WTC11 (cell line): ENCODE data around the gene WBP4. TPM values are rescaled to one million over a fixed set of nuclear protein-coding genes. Genes with fewer than 3 reads are reported as not detected.

Experiments used
- ATAC-seq: fragments of 200-7000 bp; cut with Tn5 transposase; 2 replicates; pipeline ENCODE4 v1.10.0; 2021; ENCODE audit warnings: mild to moderate bottlenecking, moderate library complexity
- CTCF ChIA-PET: fragments of 300-600 bp; sonication (Branson Sonifier 250); formaldehyde crosslinking; loops from one replicate; lab custom pipeline; 2021; ENCODE audit warnings: antibody characterized with exemption; lab: Charles Lee
- POLR2A ChIA-PET: fragments of 350-600 bp; sonication (Branson Sonifier 250); formaldehyde crosslinking; loops from one replicate; lab custom pipeline; 2021; ENCODE audit warnings: antibody characterized with exemption; lab: Charles Lee
- DNase-seq: peaks from one replicate; pipeline ENCODE4 v3.0.0; 2021; ENCODE audit warnings: low spot score
- H3K27ac Mint-ChIP-seq: 2 replicates; pipeline ENCODE4 v1.8.0; 2021; ENCODE audit warnings: mixed read lengths
- H3K27me3 Mint-ChIP-seq: 2 replicates; pipeline ENCODE4 v1.8.0; 2021; ENCODE audit warnings: low read depth, mild to moderate bottlenecking, moderate library complexity, mixed read lengths
- H3K36me3 Mint-ChIP-seq: 2 replicates; pipeline ENCODE4 v1.8.0; 2021; ENCODE audit warnings: mixed read lengths
- H3K4me1 Mint-ChIP-seq: 2 replicates; pipeline ENCODE4 v1.8.0; 2022; ENCODE audit warnings: mixed read lengths
- H3K4me3 Mint-ChIP-seq: 2 replicates; pipeline ENCODE4 v1.8.0; 2021; ENCODE audit warnings: mild to moderate bottlenecking, moderate library complexity, mixed read lengths
- H3K9me3 Mint-ChIP-seq: 2 replicates; pipeline ENCODE4 v1.8.0; 2021; ENCODE audit warnings: mixed read lengths
- CBFB ChIP-seq: sonication (generic); formaldehyde crosslinking; IDR thresholded peaks from 2 replicates; pipeline ENCODE4 v1.8.1; 2022; ENCODE audit warnings: mild to moderate bottlenecking, low read depth, missing genetic modification reagents
- CREB1 ChIP-seq: sonication (generic); formaldehyde crosslinking; IDR thresholded peaks from 2 replicates; pipeline ENCODE4 v1.8.0; 2023; ENCODE audit warnings: mild to moderate bottlenecking, missing genetic modification reagents
- ESRRA ChIP-seq: sonication (generic); formaldehyde crosslinking; IDR thresholded peaks from 2 replicates; pipeline ENCODE4 v1.8.1; 2022; ENCODE audit warnings: mild to moderate bottlenecking, missing genetic modification reagents, borderline replicate concordance
- GRHL2 ChIP-seq: fragments of 250-450 bp; sonication (Bioruptor Pico); IDR thresholded peaks from 2 replicates; pipeline ENCODE4 v1.8.0; 2022; ENCODE audit warnings: mild to moderate bottlenecking, moderate library complexity; ENCODE audit not compliant: insufficient replicate concordance, severe bottlenecking
- MYBL2 ChIP-seq: sonication (generic); formaldehyde crosslinking; IDR thresholded peaks from 2 replicates; pipeline ENCODE4 v1.8.1; 2023; ENCODE audit warnings: mild to moderate bottlenecking, moderate library complexity, missing genetic modification reagents
- SMAD3 ChIP-seq: sonication (generic); formaldehyde crosslinking; IDR thresholded peaks from 2 replicates; pipeline ENCODE4 v1.8.0; 2022; ENCODE audit warnings: missing genetic modification reagents, mild to moderate bottlenecking, borderline replicate concordance
- TEAD1 ChIP-seq: sonication (generic); formaldehyde crosslinking; IDR thresholded peaks from 2 replicates; pipeline ENCODE4 v1.8.0; 2022; ENCODE audit warnings: mild to moderate bottlenecking, missing genetic modification reagents
- TEAD4 ChIP-seq: sonication (generic); formaldehyde crosslinking; IDR thresholded peaks from 2 replicates; pipeline ENCODE4 v1.8.0; 2022; ENCODE audit warnings: mild to moderate bottlenecking, missing genetic modification reagents
- ZBTB21 ChIP-seq: sonication (generic); formaldehyde crosslinking; IDR thresholded peaks from 2 replicates; pipeline ENCODE4 v1.8.1; 2023; ENCODE audit warnings: mild to moderate bottlenecking, missing genetic modification reagents, borderline replicate concordance
- ZNF219 ChIP-seq: sonication (generic); formaldehyde crosslinking; IDR thresholded peaks from 2 replicates; pipeline ENCODE4 v1.8.0; 2023; ENCODE audit warnings: missing genetic modification reagents, mild to moderate bottlenecking, borderline replicate concordance
- ZNF232 ChIP-seq: sonication (generic); formaldehyde crosslinking; IDR thresholded peaks from 2 replicates; pipeline ENCODE4 v1.8.0; 2022; ENCODE audit warnings: mild to moderate bottlenecking, missing genetic modification reagents
- ZNF423 ChIP-seq: fragments of 250-450 bp; sonication (Bioruptor Pico); IDR thresholded peaks from 2 replicates; pipeline ENCODE4 v2.1.2; 2022; ENCODE audit warnings: mild to moderate bottlenecking, moderate library complexity
- total RNA-seq: library from RNA; stranded (reverse); gene quantifications from 3 replicates; pipeline ENCODE4 v1.2.3, GENCODE V29; 2021
- TF ChIP-seq, protein P1 (sequence below): sonication (generic); formaldehyde crosslinking; IDR thresholded peaks from 2 replicates; pipeline ENCODE4 v1.8.1; 2022; ENCODE audit warnings: low read depth, missing genetic modification reagents, borderline replicate concordance
- TF ChIP-seq, protein P2 (sequence below): sonication (generic); formaldehyde crosslinking; IDR thresholded peaks from 2 replicates; pipeline ENCODE4 v1.8.1; 2023; ENCODE audit warnings: mild to moderate bottlenecking, missing genetic modification reagents, moderate library complexity
- TF ChIP-seq, protein P3 (sequence below): sonication (generic); formaldehyde crosslinking; IDR thresholded peaks from 2 replicates; pipeline ENCODE4 v1.8.1; 2022; ENCODE audit warnings: missing genetic modification reagents, borderline replicate concordance
- TF ChIP-seq, protein P4 (sequence below): fragments of 250-450 bp; sonication (Bioruptor Pico); conservative IDR thresholded peaks from 2 replicates; pipeline ENCODE4 v1.9.0; 2021; ENCODE audit warnings: mild to moderate bottlenecking
- TF ChIP-seq, protein P5 (sequence below): sonication (generic); formaldehyde crosslinking; IDR thresholded peaks from 2 replicates; pipeline ENCODE4 v1.8.0; 2023; ENCODE audit warnings: missing genetic modification reagents
- TF ChIP-seq, protein P6 (sequence below): sonication (generic); formaldehyde crosslinking; IDR thresholded peaks from 2 replicates; pipeline ENCODE4 v1.8.0; 2022; ENCODE audit warnings: missing genetic modification reagents
- TF ChIP-seq, protein P7 (sequence below): sonication (generic); formaldehyde crosslinking; IDR thresholded peaks from 2 replicates; pipeline ENCODE4 v1.8.0; 2023; ENCODE audit warnings: mild to moderate bottlenecking, missing genetic modification reagents

The WBP4 gene
- total RNA-seq, 1 experiment from 2014 or later: 9.6 TPM

DNA sequence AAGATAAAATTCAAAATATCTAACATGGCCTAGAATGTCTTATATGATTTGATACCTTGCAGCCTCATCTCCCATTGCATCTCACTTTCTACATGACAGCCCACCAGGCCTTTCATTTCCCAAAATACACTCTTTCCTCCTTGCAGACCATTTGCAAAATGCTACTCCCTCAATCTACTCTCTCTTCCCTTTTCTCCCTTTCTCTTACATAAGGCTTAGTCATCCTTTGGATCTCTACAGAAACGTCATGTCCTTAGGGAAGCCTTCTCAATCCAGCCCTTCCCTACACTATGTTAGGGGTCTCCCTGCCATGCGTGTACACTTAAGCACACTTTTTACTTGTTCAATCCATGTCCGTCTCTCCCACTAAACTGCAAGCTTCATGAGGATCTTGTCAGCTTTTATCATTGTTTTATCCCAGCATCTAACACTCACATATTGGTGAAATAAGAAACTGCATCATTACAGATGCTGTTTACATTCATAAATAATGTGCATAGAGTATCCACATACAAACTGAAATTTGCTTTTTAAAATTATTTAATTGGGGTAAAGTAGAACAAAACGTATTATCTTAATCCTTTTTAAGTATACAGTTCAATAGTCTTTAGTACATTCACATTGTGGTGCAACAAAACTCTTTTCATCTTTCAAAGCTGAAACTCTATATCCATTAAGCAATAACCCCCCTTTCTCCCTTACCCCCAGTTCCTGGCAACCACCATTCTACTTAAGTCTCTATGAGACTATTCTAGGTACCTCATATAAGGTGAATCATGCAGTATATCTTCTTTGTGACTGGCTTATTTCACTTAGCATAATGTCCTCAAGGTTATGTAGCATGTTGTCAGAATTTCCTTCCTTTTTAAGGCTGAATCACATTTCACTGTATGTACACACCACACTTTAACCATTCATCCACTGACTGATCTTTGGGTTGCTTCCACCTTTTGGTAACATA, 11.5 kb upstream of the WBP4 start:
- peaks cover 41% of the 10 kb centered on the region for H3K9me3 Mint-ChIP-seq
- ChIA-PET POLR2A (no interaction called here), CTCF (no interaction called here)
- DNase-seq (no peak), ATAC-seq (no peak)
- no peak overlapping the region for H3K4me3 Mint-ChIP-seq
- H3K27ac Mint-ChIP-seq: no peak overlapping the region
- peaks cover 4% of the 10 kb centered on the region for H3K4me1 Mint-ChIP-seq
- TF ChIP-seq SMAD3 (no peak), ZBTB21 (CRISPR knock-in tag) (no peak), MYBL2 (CRISPR knock-in tag) (no peak), ZNF423 (CRISPR knock-in tag) (no peak), TEAD4 (no peak), CBFB (CRISPR knock-in tag) (no peak), ZNF232 (CRISPR knock-in tag) (no peak), ZNF219 (CRISPR knock-in tag) (no peak)
- TF ChIP-seq, protein P1, sequence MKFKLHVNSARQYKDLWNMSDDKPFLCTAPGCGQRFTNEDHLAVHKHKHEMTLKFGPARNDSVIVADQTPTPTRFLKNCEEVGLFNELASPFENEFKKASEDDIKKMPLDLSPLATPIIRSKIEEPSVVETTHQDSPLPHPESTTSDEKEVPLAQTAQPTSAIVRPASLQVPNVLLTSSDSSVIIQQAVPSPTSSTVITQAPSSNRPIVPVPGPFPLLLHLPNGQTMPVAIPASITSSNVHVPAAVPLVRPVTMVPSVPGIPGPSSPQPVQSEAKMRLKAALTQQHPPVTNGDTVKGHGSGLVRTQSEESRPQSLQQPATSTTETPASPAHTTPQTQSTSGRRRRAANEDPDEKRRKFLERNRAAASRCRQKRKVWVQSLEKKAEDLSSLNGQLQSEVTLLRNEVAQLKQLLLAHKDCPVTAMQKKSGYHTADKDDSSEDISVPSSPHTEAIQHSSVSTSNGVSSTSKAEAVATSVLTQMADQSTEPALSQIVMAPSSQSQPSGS (CRISPR knock-in tag): no peak
- TF ChIP-seq, protein P2, sequence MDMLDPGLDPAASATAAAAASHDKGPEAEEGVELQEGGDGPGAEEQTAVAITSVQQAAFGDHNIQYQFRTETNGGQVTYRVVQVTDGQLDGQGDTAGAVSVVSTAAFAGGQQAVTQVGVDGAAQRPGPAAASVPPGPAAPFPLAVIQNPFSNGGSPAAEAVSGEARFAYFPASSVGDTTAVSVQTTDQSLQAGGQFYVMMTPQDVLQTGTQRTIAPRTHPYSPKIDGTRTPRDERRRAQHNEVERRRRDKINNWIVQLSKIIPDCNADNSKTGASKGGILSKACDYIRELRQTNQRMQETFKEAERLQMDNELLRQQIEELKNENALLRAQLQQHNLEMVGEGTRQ (CRISPR knock-in tag): no peak
- TF ChIP-seq, protein P3, sequence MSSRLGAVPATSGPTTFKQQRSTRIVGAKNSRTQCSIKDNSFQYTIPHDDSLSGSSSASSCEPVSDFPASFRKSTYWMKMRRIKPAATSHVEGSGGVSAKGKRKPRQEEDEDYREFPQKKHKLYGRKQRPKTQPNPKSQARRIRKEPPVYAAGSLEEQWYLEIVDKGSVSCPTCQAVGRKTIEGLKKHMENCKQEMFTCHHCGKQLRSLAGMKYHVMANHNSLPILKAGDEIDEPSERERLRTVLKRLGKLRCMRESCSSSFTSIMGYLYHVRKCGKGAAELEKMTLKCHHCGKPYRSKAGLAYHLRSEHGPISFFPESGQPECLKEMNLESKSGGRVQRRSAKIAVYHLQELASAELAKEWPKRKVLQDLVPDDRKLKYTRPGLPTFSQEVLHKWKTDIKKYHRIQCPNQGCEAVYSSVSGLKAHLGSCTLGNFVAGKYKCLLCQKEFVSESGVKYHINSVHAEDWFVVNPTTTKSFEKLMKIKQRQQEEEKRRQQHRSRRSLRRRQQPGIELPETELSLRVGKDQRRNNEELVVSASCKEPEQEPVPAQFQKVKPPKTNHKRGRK (CRISPR knock-in tag): no peak
- TF ChIP-seq, protein P4, sequence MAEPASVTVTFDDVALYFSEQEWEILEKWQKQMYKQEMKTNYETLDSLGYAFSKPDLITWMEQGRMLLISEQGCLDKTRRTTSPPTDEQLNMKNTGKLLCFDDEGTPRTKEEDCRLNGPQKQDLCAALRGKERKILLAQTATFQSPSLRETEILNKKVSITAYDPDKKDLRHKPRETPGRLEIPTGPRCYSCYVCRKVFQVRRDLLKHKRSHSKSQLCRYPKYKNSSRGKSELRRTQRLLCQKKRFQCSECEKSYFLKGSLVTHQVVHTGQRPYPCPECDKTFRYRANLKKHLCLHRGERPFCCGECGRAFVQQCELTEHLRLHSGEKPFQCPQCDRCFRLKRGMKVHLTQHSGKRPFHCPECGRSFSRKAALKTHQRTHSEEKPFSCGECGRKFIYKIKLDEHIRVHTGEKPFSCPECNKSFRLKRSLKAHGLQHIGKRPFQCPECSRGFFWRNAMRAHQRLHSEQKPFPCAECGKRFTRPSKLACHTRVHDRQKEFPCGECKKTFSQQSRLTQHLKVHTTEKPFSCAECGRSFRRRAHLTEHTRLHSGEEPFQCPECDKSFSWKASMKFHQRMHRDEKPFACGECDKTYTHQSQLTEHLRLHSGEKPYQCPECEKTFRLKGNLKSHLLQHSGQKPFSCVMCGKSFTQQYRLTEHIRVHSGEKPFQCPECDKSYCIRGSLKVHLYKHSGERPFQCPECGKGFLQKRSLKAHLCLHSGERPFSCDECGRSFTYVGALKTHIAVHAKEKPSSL (CRISPR knock-in tag): no peak
- TF ChIP-seq, protein P5, sequence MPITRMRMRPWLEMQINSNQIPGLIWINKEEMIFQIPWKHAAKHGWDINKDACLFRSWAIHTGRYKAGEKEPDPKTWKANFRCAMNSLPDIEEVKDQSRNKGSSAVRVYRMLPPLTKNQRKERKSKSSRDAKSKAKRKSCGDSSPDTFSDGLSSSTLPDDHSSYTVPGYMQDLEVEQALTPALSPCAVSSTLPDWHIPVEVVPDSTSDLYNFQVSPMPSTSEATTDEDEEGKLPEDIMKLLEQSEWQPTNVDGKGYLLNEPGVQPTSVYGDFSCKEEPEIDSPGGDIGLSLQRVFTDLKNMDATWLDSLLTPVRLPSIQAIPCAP (CRISPR knock-in tag): no peak
- peaks cover 11% of the 10 kb centered on the region for H3K27me3 Mint-ChIP-seq
- H3K36me3 Mint-ChIP-seq: peaks cover 47% of the 10 kb centered on the region

DNA sequence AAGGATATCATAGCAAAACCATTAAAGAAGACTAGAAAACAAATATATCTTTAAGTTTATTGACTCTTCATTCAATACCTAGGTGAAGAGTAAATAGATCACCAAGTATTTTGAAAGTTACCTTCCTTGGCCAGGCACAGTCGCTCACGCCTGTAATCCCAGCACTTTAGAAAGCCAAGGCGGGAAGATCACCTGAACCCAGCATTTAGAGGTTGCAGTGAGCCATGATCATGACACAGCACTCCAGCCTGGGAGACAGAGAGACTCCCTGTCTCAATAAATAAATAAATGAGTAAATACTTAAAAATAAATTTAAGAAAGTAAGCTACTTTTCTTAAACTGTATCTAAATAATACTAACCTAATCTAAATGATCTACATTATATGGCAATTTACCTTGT, 8.9 kb upstream of the WBP4 start:
- peaks cover 14% of the 10 kb centered on the region for H3K9me3 Mint-ChIP-seq
- TF ChIP-seq TEAD1 (CRISPR knock-in tag) (no peak), CREB1 (CRISPR knock-in tag) (no peak), GRHL2 (no peak), ESRRA (CRISPR knock-in tag) (no peak)
- TF ChIP-seq, protein P6, sequence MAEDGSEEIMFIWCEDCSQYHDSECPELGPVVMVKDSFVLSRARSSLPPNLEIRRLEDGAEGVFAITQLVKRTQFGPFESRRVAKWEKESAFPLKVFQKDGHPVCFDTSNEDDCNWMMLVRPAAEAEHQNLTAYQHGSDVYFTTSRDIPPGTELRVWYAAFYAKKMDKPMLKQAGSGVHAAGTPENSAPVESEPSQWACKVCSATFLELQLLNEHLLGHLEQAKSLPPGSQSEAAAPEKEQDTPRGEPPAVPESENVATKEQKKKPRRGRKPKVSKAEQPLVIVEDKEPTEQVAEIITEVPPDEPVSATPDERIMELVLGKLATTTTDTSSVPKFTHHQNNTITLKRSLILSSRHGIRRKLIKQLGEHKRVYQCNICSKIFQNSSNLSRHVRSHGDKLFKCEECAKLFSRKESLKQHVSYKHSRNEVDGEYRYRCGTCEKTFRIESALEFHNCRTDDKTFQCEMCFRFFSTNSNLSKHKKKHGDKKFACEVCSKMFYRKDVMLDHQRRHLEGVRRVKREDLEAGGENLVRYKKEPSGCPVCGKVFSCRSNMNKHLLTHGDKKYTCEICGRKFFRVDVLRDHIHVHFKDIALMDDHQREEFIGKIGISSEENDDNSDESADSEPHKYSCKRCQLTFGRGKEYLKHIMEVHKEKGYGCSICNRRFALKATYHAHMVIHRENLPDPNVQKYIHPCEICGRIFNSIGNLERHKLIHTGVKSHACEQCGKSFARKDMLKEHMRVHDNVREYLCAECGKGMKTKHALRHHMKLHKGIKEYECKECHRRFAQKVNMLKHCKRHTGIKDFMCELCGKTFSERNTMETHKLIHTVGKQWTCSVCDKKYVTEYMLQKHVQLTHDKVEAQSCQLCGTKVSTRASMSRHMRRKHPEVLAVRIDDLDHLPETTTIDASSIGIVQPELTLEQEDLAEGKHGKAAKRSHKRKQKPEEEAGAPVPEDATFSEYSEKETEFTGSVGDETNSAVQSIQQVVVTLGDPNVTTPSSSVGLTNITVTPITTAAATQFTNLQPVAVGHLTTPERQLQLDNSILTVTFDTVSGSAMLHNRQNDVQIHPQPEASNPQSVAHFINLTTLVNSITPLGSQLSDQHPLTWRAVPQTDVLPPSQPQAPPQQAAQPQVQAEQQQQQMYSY (CRISPR knock-in tag): no peak
- TF ChIP-seq, protein P7, sequence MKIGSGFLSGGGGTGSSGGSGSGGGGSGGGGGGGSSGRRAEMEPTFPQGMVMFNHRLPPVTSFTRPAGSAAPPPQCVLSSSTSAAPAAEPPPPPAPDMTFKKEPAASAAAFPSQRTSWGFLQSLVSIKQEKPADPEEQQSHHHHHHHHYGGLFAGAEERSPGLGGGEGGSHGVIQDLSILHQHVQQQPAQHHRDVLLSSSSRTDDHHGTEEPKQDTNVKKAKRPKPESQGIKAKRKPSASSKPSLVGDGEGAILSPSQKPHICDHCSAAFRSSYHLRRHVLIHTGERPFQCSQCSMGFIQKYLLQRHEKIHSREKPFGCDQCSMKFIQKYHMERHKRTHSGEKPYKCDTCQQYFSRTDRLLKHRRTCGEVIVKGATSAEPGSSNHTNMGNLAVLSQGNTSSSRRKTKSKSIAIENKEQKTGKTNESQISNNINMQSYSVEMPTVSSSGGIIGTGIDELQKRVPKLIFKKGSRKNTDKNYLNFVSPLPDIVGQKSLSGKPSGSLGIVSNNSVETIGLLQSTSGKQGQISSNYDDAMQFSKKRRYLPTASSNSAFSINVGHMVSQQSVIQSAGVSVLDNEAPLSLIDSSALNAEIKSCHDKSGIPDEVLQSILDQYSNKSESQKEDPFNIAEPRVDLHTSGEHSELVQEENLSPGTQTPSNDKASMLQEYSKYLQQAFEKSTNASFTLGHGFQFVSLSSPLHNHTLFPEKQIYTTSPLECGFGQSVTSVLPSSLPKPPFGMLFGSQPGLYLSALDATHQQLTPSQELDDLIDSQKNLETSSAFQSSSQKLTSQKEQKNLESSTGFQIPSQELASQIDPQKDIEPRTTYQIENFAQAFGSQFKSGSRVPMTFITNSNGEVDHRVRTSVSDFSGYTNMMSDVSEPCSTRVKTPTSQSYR (CRISPR knock-in tag): no peak

More for the DNA sequence above, 8.9 kb upstream of the WBP4 start:
- CTCF ChIA-PET: interaction anchor here (1.1 kb wide), 1 partner anchor 145 kb away, joined by 4 read pairs; no protein-coding TSS in a partner anchor
- Mint-ChIP-seq H3K27ac (no peak overlapping the region), H3K27me3 (peaks cover 4% of the 10 kb centered on the region), H3K4me1 (peaks cover 11% of the 10 kb centered on the region), H3K4me3 (no peak overlapping the region), H3K36me3 (peaks cover 27% of the 10 kb centered on the region)
- POLR2A ChIA-PET: no interaction called here
- DNase-seq (no peak), ATAC-seq (no peak)
